Ovary (tissue), 9 donors: ENCODE measurements around the gene ABHD12B. TPM values are rescaled to one million over a fixed set of nuclear protein-coding genes. Genes with fewer than 3 reads are reported as not detected.

ENCODE experiments used
- DNase-seq, 5 donors: peaks; one replicate each; pipeline ENCODE4 v3.0.0-alpha.2; 2019 to 2020
- H3K27ac ChIP-seq, 2 donors: fragments of 200-600 bp; one replicate each; pipeline versions ENCODE4 v1.5.1 to v1.8.0; 2019 to 2022
- H3K27me3 ChIP-seq: fragments of 200-600 bp; one replicate; pipeline ENCODE4 v1.8.0; 2022
- H3K36me3 ChIP-seq: fragments of 200-600 bp; sonication (generic); one replicate; pipeline ENCODE4 v1.5.1; 2019
- H3K4me1 ChIP-seq: one replicate; pipeline ENCODE4 v1.8.1; 2013; ENCODE audit warnings: mild to moderate bottlenecking, moderate library complexity; ENCODE audit not compliant: insufficient read depth
- H3K4me3 ChIP-seq: fragments of 200-600 bp; sonication (generic); one replicate; pipeline ENCODE4 v1.5.1; 2017
- H3K9me3 ChIP-seq, 2 donors: fragments of 200-600 bp in 1 of 2; sonication (generic) in 1 of 2; one replicate each; pipeline versions ENCODE4 v1.5.1 to v1.8.1; 2013 to 2019; ENCODE audit warnings: mild to moderate bottlenecking in 1 of 2, moderate library complexity in 1 of 2
- CTCF ChIP-seq, 3 donors: fragments of 450-650 bp in 2 of 3; fragments of 200-600 bp in 1 of 3; IDR thresholded peaks; one replicate each; pipeline versions ENCODE4 v1.5.1 to v1.8.0; 2016 to 2022; ENCODE audit warnings: antibody characterized with exemption in 3 of 3, mild to moderate bottlenecking in 1 of 3
- EP300 ChIP-seq: sonication (generic); formaldehyde crosslinking; IDR thresholded peaks from one replicate; pipeline ENCODE4 v1.6.1; 2017; ENCODE audit warnings: antibody characterized with exemption
- POLR2A ChIP-seq: fragments of 450-650 bp; IDR thresholded peaks from one replicate; pipeline ENCODE4 v1.6.1; 2017; ENCODE audit warnings: antibody characterized with exemption, mild to moderate bottlenecking, moderate library complexity
- WGBS, 3 donors: extraction: QIAGEN DNeasy Blood & Tissue Kit in 1 of 3; methylation state at CpG; one replicate each; pipeline versions ENCODE4 v1.1.5 to v1.1.7; 2013 to 2017; 5-methylcytosine and 5-hydroxymethylcytosine counted together
- intact Hi-C, 4 donors: fragments of 100-400 bp; cut with DNase I; formaldehyde crosslinking; loops; one replicate each; pipeline versions ENCODE4 v1.11.0 to v1.15.1; 2022 to 2023
- polyA plus RNA-seq, 2 donors: library from polyadenylated mRNA; stranded (reverse); fragments of 200-250 nt in 1 of 2; fragments of 350-450 nt in 1 of 2; fragmentation: Illumina TruSeq in 1 of 2; extraction: RNeasy Lipid Tissue Mini Kit (QIAGEN cat#74804) in 1 of 2; gene quantifications; one replicate each; pipeline ENCODE4 v1.2.3, GENCODE V29; 2013 to 2014
- total RNA-seq, 7 donors: library from RNA; depleted of rRNA in 2 of 7; stranded (reverse); fragments of >200 nt in 2 of 7; fragmentation: NEBNext Ultra II Directional in 3 of 7; extraction: Animal tissue kit (Norgen Biotek cat#: 25700) in 3 of 7; gene quantifications; one replicate each; pipeline versions ENCODE4 v1.1.0 to v1.2.4, GENCODE V29; 2016 to 2023
- donor health status: DM: no; HTN: no; CAD: no; lungs with moderate emphysema.
- donor health status: DM: no; HTN: no; CAD: no.
- donor health status: Bipolar disorder and iron deficiency.
- donor health status: DM: yes; HTN: yes; CAD: no.
- donor health status: DM: no; HTN: no; CAD: no.
- donor health status: DM: yes; HTN: yes; CAD: no.

The ABHD12B gene
- total and polyA plus RNA-seq, 9 donors, result 0.45 to 5.1 (median 0.84) TPM; not detected in 6

DNA sequence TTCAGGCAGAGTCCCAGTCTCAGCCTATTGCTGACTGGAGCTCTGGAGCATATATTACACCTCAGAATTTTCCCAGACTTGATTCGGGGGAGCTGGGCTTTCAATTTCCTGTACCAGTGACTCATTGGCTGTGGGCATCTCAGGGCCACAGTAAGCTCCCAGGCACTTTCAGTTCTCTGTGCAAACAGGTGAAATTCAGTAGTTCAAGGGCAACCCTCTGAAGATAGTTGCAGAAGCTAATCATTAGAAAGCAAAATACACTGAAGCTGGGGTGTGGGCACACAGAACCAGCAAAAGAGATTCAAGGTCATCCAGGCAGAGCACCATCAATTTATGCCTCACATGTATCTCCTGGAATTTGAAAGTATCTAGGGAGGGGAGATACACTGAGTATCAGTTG is 32.8 kb upstream of the ABHD12B start:
- Histone ChIP-seq H3K4me1 (no peaks in the 10 kb centered on the region), H3K27me3 (no peaks in the 10 kb centered on the region), H3K36me3 (no peaks in the 10 kb centered on the region), H3K9me3 (no peaks in the 10 kb centered on the region), H3K4me3 (no peak overlapping the region), H3K27ac (no peak overlapping the region)
- 24 to 44% (median 30%) methylated on average over 1 of the region's 1 CpG for WGBS, 3 donors
- intact Hi-C loops, result no loop called here
- no peak for DNase-seq
- TF ChIP-seq POLR2A, result no peak
- TF ChIP-seq EP300, result no peak
- no peak for TF ChIP-seq CTCF (IDR thresholded peaks at IDR 0.05)

DNA sequence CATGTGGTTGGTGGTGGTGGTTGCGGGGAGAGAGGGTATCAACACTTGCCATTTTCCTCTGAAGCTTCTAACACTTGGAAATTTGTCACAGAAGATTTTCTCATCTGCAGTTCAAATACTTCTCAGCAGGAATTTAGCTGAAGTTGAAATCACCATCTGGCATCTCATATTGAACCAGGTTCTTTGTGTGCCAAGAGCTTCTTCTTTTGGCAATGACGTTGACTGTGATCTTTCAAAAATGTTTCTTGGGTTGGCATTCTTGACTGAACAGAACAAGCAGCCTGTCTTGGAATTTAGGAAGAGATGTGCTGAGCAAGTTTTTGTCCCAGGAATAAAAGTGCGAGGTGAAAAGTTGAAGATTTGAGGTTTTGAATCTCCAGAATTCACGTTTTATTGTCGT is 32.2 kb upstream of the ABHD12B start:
- DNase-seq, result no peak
- H3K27me3 ChIP-seq, result no peaks in the 10 kb centered on the region
- H3K4me1 ChIP-seq, result no peaks in the 10 kb centered on the region
- no peaks in the 10 kb centered on the region for H3K9me3 ChIP-seq
- no peak overlapping the region for H3K4me3 ChIP-seq
- no peak overlapping the region for H3K27ac ChIP-seq
- H3K36me3 ChIP-seq, result no peaks in the 10 kb centered on the region
- TF ChIP-seq POLR2A, result no peak
- no peak for TF ChIP-seq CTCF (IDR thresholded peaks at IDR 0.05)
- TF ChIP-seq EP300, result no peak
- intact Hi-C loops, result no loop called here
- WGBS, 3 donors, result 83 to 91% (median 89%) methylated on average over 5 of the region's 5 CpGs

- WGBS, 3 donors, result 92 to 94% (median 94%) methylated on average over 2 of the region's 2 CpGs
- H3K4me3 ChIP-seq, result no peak overlapping the region
- no peaks in the 10 kb centered on the region for H3K4me1 ChIP-seq
- intact Hi-C loops, result no loop called here
- H3K9me3 ChIP-seq, result no peaks in the 10 kb centered on the region
- no peak for DNase-seq
- no peak overlapping the region for H3K27ac ChIP-seq
- no peak for TF ChIP-seq POLR2A
- no peak for TF ChIP-seq EP300
- TF ChIP-seq CTCF (IDR thresholded peaks at IDR 0.05), result no peak
- H3K27me3 ChIP-seq, result no peaks in the 10 kb centered on the region
- no peaks in the 10 kb centered on the region for H3K36me3 ChIP-seq
Observed at GRCh38 chr14:50844391-50844790, 27.5 kb upstream of the ABHD12B start.

DNA sequence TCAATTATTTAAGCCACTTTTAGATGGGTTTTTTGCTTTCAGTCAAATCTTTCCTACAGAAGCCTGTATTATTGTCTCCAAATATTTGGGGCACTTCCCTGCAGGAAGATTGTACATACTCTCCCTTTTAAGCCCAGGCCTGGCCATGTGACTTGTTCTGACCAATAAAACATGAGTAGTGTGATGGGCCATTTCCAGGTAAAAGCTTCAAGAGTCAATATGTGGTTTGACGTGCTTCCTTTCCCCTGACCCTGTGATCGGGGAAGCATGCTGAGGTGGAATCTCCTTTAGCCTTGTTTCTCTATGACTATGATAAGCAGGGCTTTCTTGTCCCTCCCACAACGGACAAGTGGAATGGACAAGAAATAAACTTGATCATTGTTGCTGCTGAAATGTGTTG is 26.7 kb upstream of the ABHD12B start:
- no peak for TF ChIP-seq EP300
- no peak for TF ChIP-seq POLR2A
- TF ChIP-seq CTCF (IDR thresholded peaks at IDR 0.05), result no peak
- H3K27ac ChIP-seq, result no peak overlapping the region
- no peak overlapping the region for H3K4me3 ChIP-seq
- intact Hi-C loops, result no loop called here
- no peaks in the 10 kb centered on the region for H3K4me1 ChIP-seq
- no peaks in the 10 kb centered on the region for H3K9me3 ChIP-seq
- H3K27me3 ChIP-seq, result no peaks in the 10 kb centered on the region
- 82 to 87% (median 83%) methylated on average over 3 of the region's 3 CpGs for WGBS, 3 donors
- no peaks in the 10 kb centered on the region for H3K36me3 ChIP-seq
- no peak for DNase-seq
